Muscle of leg (tissue), 16 donors: ENCODE results near the gene KRTAP19-7. TPM values are rescaled to one million over a fixed set of nuclear protein-coding genes. Genes with fewer than 3 reads are reported as not detected.

ENCODE experiments used
- DNase-seq: peaks from one replicate; pipeline ENCODE4 v3.0.0; 2013
- H3K27ac ChIP-seq: one replicate; pipeline ENCODE4 v1.5.1; 2013; ENCODE audit warnings: mild to moderate bottlenecking, low read length, control low read depth
- H3K27me3 ChIP-seq: one replicate; pipeline ENCODE4 v1.6.1; 2013; ENCODE audit warnings: low read length; ENCODE audit not compliant: control insufficient read depth, insufficient read depth
- H3K36me3 ChIP-seq: one replicate; pipeline ENCODE4 v1.6.1; 2013; ENCODE audit warnings: low read length; ENCODE audit not compliant: control insufficient read depth, insufficient read depth
- H3K4me1 ChIP-seq: one replicate; pipeline ENCODE4 v1.6.1; 2013; ENCODE audit warnings: low read length; ENCODE audit not compliant: control insufficient read depth, insufficient read depth
- H3K4me3 ChIP-seq: one replicate; pipeline ENCODE4 v1.5.1; 2013; ENCODE audit warnings: low read length, control low read depth
- H3K9me3 ChIP-seq: replicated peaks from 2 replicates; pipeline ENCODE4 v1.6.1; 2013; ENCODE audit warnings: low read depth, low read length; ENCODE audit not compliant: control insufficient read depth
- WGBS: methylation state at CpG from one replicate; pipeline ENCODE4 v1.1.5; 2013; ENCODE audit warnings: missing lambda C conversion rate; ENCODE audit not compliant: insufficient coverage; 5-methylcytosine and 5-hydroxymethylcytosine counted together
- long read RNA-seq, 11 donors: transcript quantifications; one replicate each; lab custom pipeline, GENCODE V29; 2026
- polyA plus RNA-seq, 8 donors: library from polyadenylated mRNA; unstranded; fragments of 120-200 nt; gene quantifications; one replicate each; pipeline versions ENCODE4 v1.2.1 to v1.2.3, GENCODE V29; 2013; ENCODE audit warnings: inconsistent platforms in 1 of 8, low replicate concordance in 1 of 8; ENCODE audit not compliant: insufficient read length in 8 of 8, insufficient read depth in 1 of 8
- total RNA-seq: library from RNA; stranded (reverse); fragments of 120-200 nt; gene quantifications from one replicate; pipeline ENCODE4 v1.2.4, GENCODE V29; 2013

The KRTAP19-7 gene, protein sequence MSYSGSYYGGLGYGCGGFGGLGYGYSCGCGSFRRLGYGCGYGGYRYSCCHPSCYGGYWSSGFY
- not detected for total RNA-seq
- polyA plus RNA-seq = not detected
- long read RNA-seq, donor 1 = 0 reads
- long read RNA-seq, donor 2 = 0 reads
- long read RNA-seq, donor 3 = 0 reads
- long read RNA-seq, donor 4 = 0 reads
- long read RNA-seq, donor 5 = 0 reads
- long read RNA-seq, donor 6 = 0 reads
- long read RNA-seq, donor 7 = 0 reads
- long read RNA-seq, donor 8 = 0 reads
- long read RNA-seq, donor 9 = 0 reads
- long read RNA-seq, donor 10 = 0 reads
- long read RNA-seq, donor 11 = 0 reads

DNA sequence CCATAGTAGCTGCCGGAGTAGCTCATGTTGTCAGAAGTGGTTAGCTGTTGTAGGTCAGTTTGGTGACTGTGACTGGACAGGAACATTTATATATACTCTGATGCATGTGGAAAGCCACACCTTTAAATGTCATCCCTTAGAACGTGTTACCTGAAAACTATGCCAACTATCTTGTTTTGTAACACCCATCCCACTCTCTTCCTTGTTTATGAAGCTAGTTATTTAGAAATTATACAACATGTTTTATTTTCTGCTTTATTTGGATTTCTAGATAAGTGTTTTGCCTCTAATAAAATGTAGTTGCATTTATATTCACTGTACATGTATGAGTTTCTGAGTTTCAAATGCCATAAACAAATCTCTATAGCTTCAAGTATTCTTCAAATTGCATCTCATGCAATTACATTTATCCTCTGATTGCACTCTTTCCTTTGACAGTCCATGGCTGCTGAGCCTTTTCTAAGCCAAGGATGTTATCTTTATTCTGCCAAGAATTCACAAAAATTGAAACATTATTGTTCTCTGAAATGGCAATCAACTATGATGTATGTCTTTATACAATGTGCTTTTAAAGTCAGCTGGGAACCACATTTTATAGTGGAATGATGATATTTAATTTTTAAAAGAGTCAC lies at the start of gene KRTAP19-7:
TSS of gene KRTAP19-7 (minus strand) at position 51 of the 632 bp plus-strand sequence. CDS start at position 26, 25 bp downstream.
- no peaks in the 10 kb centered on the region for H3K27me3 ChIP-seq
- H3K36me3 ChIP-seq = no peaks in the 10 kb centered on the region
- H3K4me3 ChIP-seq = no peak within 1 kb of the TSS
- H3K27ac ChIP-seq = no peak within 1 kb of the TSS
- no peak for DNase-seq
- H3K9me3 ChIP-seq = no peaks in the 10 kb centered on the region
- no peaks in the 10 kb centered on the region for H3K4me1 ChIP-seq
- no CpG with 5 or more reads among the region's 2 CpGs for WGBS

DNA sequence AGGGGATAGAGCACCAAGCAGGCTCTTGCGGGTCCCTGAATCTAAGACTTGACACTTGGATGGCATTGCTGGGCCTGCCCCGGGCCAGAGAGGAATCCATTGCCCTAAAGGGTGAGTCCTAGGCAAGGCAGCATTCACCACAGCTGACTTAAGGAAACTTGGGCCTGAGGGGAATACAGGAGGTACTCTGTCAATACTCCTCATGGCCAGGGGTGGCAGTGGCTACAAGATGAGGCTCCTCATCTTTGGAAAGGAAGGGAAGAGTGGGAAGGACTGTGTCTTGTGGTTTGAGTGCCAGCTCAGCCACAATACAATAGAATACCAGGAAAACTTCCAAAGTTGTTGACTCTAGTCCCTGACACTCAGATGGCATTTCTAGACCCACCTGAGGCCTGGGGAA lies 44.9 kb upstream of the KRTAP19-7 start:
- Histone ChIP-seq H3K36me3 (no peaks in the 10 kb centered on the region), H3K4me1 (no peaks in the 10 kb centered on the region), H3K4me3 (no peak overlapping the region), H3K9me3 (no peaks in the 10 kb centered on the region), H3K27ac (no peak overlapping the region), H3K27me3 (no peaks in the 10 kb centered on the region)
- no peak for DNase-seq
- 94% methylated on average over 2 of the region's 2 CpGs for WGBS

DNA sequence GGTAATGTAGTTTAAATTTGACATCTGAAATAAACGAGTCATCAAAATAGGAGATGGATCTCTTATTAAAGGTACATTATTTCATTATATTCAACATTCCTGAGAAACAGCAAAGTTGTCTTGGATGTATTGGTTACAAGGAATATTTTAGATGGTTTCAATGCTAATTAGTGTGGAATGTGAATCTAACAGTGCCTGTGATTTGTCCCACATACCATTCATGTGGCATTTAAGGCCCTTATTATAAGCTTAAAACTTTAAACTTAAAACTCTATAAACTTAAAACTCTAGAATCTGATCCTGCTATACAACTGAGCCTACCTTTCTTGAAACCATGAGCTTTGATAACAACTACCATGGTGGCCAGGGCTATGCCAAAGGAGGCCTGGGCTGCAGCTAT lies 39.7 kb upstream of the KRTAP19-7 start, which contains the start of gene KRTAP22-1:
TSS of gene KRTAP22-1 (plus strand) at position 301 of the 400 bp plus-strand sequence.
- H3K27ac ChIP-seq = no peak within 1 kb of the TSS
- no peaks in the 10 kb centered on the region for H3K9me3 ChIP-seq
- no peak for DNase-seq
- no peak within 1 kb of the TSS for H3K4me3 ChIP-seq
- no peaks in the 10 kb centered on the region for H3K36me3 ChIP-seq
- H3K27me3 ChIP-seq = no peaks in the 10 kb centered on the region
- H3K4me1 ChIP-seq = no peaks in the 10 kb centered on the region
- WGBS = no CpG with 5 or more reads among the region's 1 CpG

DNA sequence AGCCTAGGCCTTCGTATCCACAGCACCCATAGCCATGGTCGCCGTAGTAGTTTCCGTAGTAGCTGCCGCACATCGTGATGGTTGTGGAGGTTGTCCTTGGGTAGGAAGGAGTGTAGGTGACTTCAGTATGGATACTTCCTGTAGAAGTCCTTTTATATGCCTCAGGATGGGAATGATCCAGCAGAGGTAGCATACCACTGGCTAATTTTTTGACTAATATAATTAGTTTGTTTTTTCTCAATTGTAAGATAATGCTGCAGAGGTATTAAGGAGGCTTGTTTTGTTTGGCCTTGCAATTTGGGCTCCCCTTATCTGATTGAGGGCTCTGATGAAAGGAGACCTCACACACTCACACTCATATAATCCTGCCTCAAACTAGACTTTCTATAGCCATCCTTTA lies 37.7 kb upstream of the KRTAP19-7 start, which contains the start of gene KRTAP6-2:
TSS of gene KRTAP6-2 (minus strand) at position 101 of the 400 bp plus-strand sequence. CDS start at position 73, 28 bp downstream.
- Histone ChIP-seq H3K36me3 (no peaks in the 10 kb centered on the region), H3K4me1 (no peaks in the 10 kb centered on the region), H3K9me3 (no peaks in the 10 kb centered on the region), H3K4me3 (no peak within 1 kb of the TSS), H3K27ac (no peak within 1 kb of the TSS), H3K27me3 (no peaks in the 10 kb centered on the region)
- 95% methylated on average over 6 of the region's 6 CpGs for WGBS
- DNase-seq = no peak

DNA sequence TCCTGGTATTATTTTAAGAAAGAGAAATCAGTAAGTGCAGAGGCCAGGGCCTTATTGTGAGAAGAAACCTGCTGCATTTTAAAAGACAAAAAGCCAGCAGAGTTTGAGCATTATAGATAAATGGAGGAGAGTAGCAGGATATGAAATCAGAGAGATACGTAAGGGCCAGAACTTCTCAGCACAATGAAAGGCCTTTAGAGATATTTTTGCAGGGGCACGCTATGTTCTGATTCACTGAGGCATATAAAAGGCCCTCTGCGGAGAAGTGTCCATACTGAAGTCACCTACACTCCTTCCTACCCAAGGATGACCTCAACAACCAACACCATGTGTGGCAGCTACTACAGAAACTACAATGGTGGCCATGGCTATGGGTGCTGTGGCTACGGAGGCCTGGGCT lies 31.0 kb upstream of the KRTAP19-7 start, which contains the start of gene KRTAP6-3:
TSS of gene KRTAP6-3 (plus strand) at position 301 of the 400 bp plus-strand sequence. CDS start at position 307, 6 bp downstream.
- Histone ChIP-seq H3K36me3 (no peaks in the 10 kb centered on the region), H3K4me3 (no peak within 1 kb of the TSS), H3K27me3 (no peaks in the 10 kb centered on the region), H3K4me1 (no peaks in the 10 kb centered on the region), H3K27ac (no peak within 1 kb of the TSS), H3K9me3 (peaks cover 3% of the 10 kb centered on the region)
- 100% methylated on average over 1 of the region's 4 CpGs for WGBS
- no peak for DNase-seq

DNA sequence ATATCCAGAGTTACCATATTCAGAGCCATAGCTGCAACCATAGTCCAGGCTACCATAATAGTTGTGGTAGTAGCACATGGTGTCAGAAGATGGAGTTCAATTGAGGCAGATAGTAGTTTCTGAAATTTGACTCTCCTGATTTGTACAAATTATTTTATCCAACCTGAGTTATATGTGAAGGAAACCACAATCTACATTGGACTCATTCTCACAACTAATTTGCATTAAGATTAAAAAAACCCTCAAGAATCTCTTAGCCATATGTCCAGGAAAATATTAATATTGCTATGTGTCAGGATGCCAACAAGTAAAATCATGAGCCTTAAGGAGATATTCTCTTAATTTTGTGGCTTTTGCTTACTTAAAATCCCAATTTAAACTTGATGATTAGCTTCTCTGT lies 29.2 kb upstream of the KRTAP19-7 start, which contains the start of gene KRTAP22-2:
TSS of gene KRTAP22-2 (minus strand) at position 101 of the 400 bp plus-strand sequence.
- Histone ChIP-seq H3K4me3 (no peak within 1 kb of the TSS), H3K4me1 (no peaks in the 10 kb centered on the region), H3K27ac (no peak within 1 kb of the TSS), H3K27me3 (no peaks in the 10 kb centered on the region), H3K9me3 (peaks cover 3% of the 10 kb centered on the region), H3K36me3 (no peaks in the 10 kb centered on the region)
- no peak for DNase-seq

DNA sequence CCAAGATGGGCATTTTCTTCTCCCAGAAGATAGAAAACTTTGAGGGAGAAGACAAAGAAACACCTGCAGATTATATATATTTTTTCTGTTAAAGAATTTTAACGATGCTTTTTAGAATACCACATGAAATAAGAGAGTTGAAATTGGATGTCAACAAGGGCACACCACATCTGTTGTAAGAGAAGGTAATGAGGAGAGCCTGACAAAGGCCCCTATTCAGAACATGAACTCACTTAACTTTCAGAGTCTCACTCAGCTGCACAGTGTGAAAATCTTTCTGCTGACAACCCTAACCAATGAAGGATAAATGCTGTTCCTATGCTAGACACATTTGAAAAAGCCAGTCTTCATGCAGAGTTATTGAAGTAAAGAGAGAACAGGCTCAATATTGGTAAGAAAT lies 21.8 kb upstream of the KRTAP19-7 start:
- WGBS = no CpG with 5 or more reads among the region's 1 CpG
- H3K27me3 ChIP-seq = no peaks in the 10 kb centered on the region
- H3K4me3 ChIP-seq = no peak overlapping the region
- no peaks in the 10 kb centered on the region for H3K4me1 ChIP-seq
- no peaks in the 10 kb centered on the region for H3K9me3 ChIP-seq
- no peak for DNase-seq
- no peaks in the 10 kb centered on the region for H3K36me3 ChIP-seq
- H3K27ac ChIP-seq = no peak overlapping the region

DNA sequence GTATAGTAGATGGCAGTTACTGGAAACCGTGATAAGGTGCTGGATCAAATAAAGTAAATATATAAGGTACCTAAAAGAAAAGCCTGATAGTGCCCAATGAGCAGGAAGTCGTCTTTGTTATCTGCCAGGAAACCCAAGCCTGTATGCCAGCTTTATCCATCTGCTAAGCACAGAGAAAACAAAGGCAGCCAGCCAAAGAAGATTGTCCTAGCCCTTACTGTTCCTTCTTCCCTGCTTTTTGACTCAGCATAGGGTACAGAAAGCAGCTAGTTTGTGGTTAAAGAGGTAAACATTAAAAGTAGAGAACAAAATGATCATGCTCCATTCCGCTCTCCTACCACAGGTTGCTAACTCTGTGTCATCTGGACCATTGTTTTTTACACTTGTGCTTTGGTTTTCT lies 19.0 kb upstream of the KRTAP19-7 start:
- no peaks in the 10 kb centered on the region for H3K36me3 ChIP-seq
- no peak overlapping the region for H3K27ac ChIP-seq
- H3K27me3 ChIP-seq = no peaks in the 10 kb centered on the region
- 71% methylated on average over 2 of the region's 3 CpGs for WGBS
- H3K4me1 ChIP-seq = no peaks in the 10 kb centered on the region
- DNase-seq = no peak
- H3K4me3 ChIP-seq = no peak overlapping the region
- no peaks in the 10 kb centered on the region for H3K9me3 ChIP-seq

DNA sequence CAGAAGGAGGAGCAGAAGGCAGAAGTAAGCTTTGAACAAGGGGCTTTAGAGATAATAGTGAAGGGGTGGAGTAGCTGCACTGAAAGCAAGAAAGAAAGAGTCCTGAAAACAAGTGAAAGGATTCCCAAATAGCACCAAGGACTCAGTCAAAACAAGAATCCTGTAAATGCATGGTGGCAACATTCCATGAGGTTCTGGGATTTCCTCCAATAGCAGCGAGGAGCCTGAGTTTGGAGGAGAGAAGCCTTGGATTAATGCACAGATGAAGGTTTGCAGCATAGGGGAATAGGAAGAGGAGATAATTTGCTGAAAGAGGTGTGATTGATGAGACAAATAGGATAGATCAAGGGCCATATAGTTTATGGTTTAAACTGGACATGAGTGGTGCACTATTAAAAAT lies 18.2 kb upstream of the KRTAP19-7 start:
- no peaks in the 10 kb centered on the region for H3K27me3 ChIP-seq
- no peaks in the 10 kb centered on the region for H3K4me1 ChIP-seq
- 21% methylated on average over 1 of the region's 1 CpG for WGBS
- no peaks in the 10 kb centered on the region for H3K9me3 ChIP-seq
- H3K36me3 ChIP-seq = no peaks in the 10 kb centered on the region
- H3K4me3 ChIP-seq = no peak overlapping the region
- DNase-seq = peak; percentile 67
- no peak overlapping the region for H3K27ac ChIP-seq

DNA sequence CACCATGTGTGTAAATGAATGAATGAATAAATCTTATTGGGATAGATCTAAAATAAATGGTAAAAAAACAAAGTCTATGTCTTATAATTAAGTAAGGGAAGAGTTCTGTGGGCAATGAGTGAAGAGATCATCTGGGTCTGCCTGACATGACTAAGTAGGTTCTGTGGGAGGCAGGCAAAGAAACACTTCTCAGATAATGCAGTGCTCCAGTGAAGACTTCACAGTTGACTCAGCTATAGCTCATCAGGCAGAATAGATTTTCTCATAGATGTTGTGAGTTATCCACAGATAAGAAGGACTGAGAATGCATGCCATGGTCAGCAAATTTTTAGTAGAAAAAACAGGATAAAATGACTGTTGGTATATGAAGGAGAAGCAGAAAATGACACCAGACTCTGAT lies 16.7 kb upstream of the KRTAP19-7 start:
- no peak for DNase-seq
- Histone ChIP-seq H3K36me3 (no peaks in the 10 kb centered on the region), H3K27me3 (no peaks in the 10 kb centered on the region), H3K9me3 (no peaks in the 10 kb centered on the region), H3K27ac (no peak overlapping the region), H3K4me1 (no peaks in the 10 kb centered on the region), H3K4me3 (no peak overlapping the region)
